HepG2 (cell line): ENCODE data around the gene SEC14L6. TPM values are rescaled to one million over a fixed set of nuclear protein-coding genes. Genes with fewer than 3 reads are reported as not detected.

Experiments
- ATF1 ChIP-seq: IDR thresholded peaks from 2 replicates; pipeline ENCODE4 v1.6.1; 2016; ENCODE audit warnings: mild to moderate bottlenecking, control low read depth
- BORCS8-MEF2B ChIP-seq: sonication (generic); formaldehyde crosslinking; IDR thresholded peaks from 2 replicates; pipeline ENCODE4 v1.8.0; 2022; ENCODE audit warnings: mild to moderate bottlenecking, missing genetic modification reagents
- FOXA1 ChIP-seq, 2 experiments: fragments of 450-650 bp in 1 of 2; sonication (generic) in 1 of 2; formaldehyde crosslinking in 1 of 2; IDR thresholded peaks; 2 replicates each; pipeline versions ENCODE4 v1.4.0 to v1.6.1; 2016 to 2020; ENCODE audit warnings: missing genetic modification reagents in 1 of 2
- GTF2F1 ChIP-seq: fragments of 150-350 bp; IDR thresholded peaks from 2 replicates; pipeline ENCODE4 v1.6.1; 2014; ENCODE audit warnings: low read length
- GTF3A ChIP-seq: sonication (generic); formaldehyde crosslinking; conservative IDR thresholded peaks from 2 replicates; pipeline ENCODE4 v1.4.0; 2020; ENCODE audit warnings: mild to moderate bottlenecking, missing genetic modification reagents
- IRF2 ChIP-seq: IDR thresholded peaks from 2 replicates; pipeline ENCODE4 v1.6.1; 2018; ENCODE audit warnings: missing genetic modification reagents, missing compliant biosample characterization
- MYNN ChIP-seq: sonication (generic); formaldehyde crosslinking; IDR thresholded peaks from 2 replicates; pipeline ENCODE4 v1.4.0; 2020; ENCODE audit warnings: mild to moderate bottlenecking, low read depth, missing genetic modification reagents
- PHF20 ChIP-seq: sonication (generic); formaldehyde crosslinking; IDR thresholded peaks from 2 replicates; pipeline ENCODE4 v1.5.0; 2020; ENCODE audit warnings: mild to moderate bottlenecking, missing genetic modification reagents
- RFX1 ChIP-seq: fragments of 450-650 bp; IDR thresholded peaks from 2 replicates; pipeline ENCODE4 v1.6.1; 2017
- TBL1XR1 ChIP-seq: fragments of 150-350 bp; IDR thresholded peaks from 2 replicates; pipeline ENCODE4 v1.6.1; 2014; ENCODE audit warnings: borderline replicate concordance, low read length; ENCODE audit not compliant: partially characterized antibody
- THAP11 ChIP-seq: IDR thresholded peaks from 2 replicates; pipeline ENCODE4 v1.6.1; 2016; ENCODE audit warnings: missing biosample characterization, missing genetic modification reagents
- ZNF317 ChIP-seq: sonication (generic); formaldehyde crosslinking; IDR thresholded peaks from 2 replicates; pipeline ENCODE4 v1.5.0; 2020; ENCODE audit warnings: mild to moderate bottlenecking, missing genetic modification reagents
- ZNF441 ChIP-seq: sonication (generic); formaldehyde crosslinking; IDR thresholded peaks from 2 replicates; pipeline ENCODE4 v1.7.0; 2021; ENCODE audit warnings: missing genetic modification reagents, borderline replicate concordance
- ZNF501 ChIP-seq: sonication (generic); formaldehyde crosslinking; IDR thresholded peaks from 2 replicates; pipeline ENCODE4 v1.5.1; 2020; ENCODE audit warnings: mild to moderate bottlenecking, moderate library complexity, missing genetic modification reagents
- ZNF615 ChIP-seq: sonication (generic); formaldehyde crosslinking; IDR thresholded peaks from 2 replicates; pipeline ENCODE4 v1.5.0; 2020; ENCODE audit warnings: mild to moderate bottlenecking, missing genetic modification reagents, borderline replicate concordance
- ZNF670 ChIP-seq: sonication (generic); formaldehyde crosslinking; IDR thresholded peaks from 2 replicates; pipeline ENCODE4 v1.8.0; 2022; ENCODE audit warnings: mild to moderate bottlenecking, missing genetic modification reagents, borderline replicate concordance
- polyA plus RNA-seq, 8 experiments: library from polyadenylated mRNA; depleted of rRNA in 3 of 8; stranded (reverse) in 7 of 8; unstranded in 1 of 8; fragments of >200 nt; fragmentation: Illumina TruSeq in 4 of 8; extraction: Trizol in 4 of 8; gene quantifications; 2 replicates each; pipeline versions ENCODE4 v1.2.1 to v1.2.3, GENCODE V29; 2011 to 2016; ENCODE audit warnings: low read depth in 4 of 8, missing spikeins in 1 of 8, mixed read lengths in 1 of 8; ENCODE audit not compliant: insufficient read depth in 1 of 8
- total RNA-seq, 5 experiments: library from RNA; depleted of rRNA; stranded (reverse); fragments of >200 nt; fragmentation: Illumina TruSeq; extraction: Trizol; gene quantifications; 2 replicates each; pipeline ENCODE4 v1.2.3, GENCODE V29; 2016; ENCODE audit warnings: low read depth in 1 of 5
- TF ChIP-seq, protein P1 (sequence below): sonication (generic); formaldehyde crosslinking; IDR thresholded peaks from 2 replicates; pipeline ENCODE4 v1.5.0; 2020; ENCODE audit warnings: mild to moderate bottlenecking, missing genetic modification reagents, borderline replicate concordance
- TF ChIP-seq, protein P2 (sequence below): sonication (generic); formaldehyde crosslinking; IDR thresholded peaks from 2 replicates; pipeline ENCODE4 v1.4.0; 2020; ENCODE audit warnings: mild to moderate bottlenecking, missing genetic modification reagents
- TF ChIP-seq, protein P3 (sequence below): sonication (generic); formaldehyde crosslinking; IDR thresholded peaks from 2 replicates; pipeline ENCODE4 v1.8.0; 2022; ENCODE audit warnings: missing genetic modification reagents, mild to moderate bottlenecking, borderline replicate concordance

Gene SEC14L6
- total and polyA plus RNA-seq, 2 of the 13 experiments (the other 11 are each of a cell fraction or from before 2014, with no cell fraction given), result 0.09 to 9.3 TPM

- TF ChIP-seq, protein P1, sequence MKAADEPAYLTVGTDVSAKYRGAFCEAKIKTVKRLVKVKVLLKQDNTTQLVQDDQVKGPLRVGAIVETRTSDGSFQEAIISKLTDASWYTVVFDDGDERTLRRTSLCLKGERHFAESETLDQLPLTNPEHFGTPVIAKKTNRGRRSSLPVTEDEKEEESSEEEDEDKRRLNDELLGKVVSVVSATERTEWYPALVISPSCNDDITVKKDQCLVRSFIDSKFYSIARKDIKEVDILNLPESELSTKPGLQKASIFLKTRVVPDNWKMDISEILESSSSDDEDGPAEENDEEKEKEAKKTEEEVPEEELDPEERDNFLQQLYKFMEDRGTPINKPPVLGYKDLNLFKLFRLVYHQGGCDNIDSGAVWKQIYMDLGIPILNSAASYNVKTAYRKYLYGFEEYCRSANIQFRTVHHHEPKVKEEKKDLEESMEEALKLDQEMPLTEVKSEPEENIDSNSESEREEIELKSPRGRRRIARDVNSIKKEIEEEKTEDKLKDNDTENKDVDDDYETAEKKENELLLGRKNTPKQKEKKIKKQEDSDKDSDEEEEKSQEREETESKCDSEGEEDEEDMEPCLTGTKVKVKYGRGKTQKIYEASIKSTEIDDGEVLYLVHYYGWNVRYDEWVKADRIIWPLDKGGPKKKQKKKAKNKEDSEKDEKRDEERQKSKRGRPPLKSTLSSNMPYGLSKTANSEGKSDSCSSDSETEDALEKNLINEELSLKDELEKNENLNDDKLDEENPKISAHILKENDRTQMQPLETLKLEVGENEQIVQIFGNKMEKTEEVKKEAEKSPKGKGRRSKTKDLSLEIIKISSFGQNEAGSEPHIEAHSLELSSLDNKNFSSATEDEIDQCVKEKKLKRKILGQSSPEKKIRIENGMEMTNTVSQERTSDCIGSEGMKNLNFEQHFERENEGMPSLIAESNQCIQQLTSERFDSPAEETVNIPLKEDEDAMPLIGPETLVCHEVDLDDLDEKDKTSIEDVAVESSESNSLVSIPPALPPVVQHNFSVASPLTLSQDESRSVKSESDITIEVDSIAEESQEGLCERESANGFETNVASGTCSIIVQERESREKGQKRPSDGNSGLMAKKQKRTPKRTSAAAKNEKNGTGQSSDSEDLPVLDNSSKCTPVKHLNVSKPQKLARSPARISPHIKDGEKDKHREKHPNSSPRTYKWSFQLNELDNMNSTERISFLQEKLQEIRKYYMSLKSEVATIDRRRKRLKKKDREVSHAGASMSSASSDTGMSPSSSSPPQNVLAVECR (CRISPR knock-in tag), result peak; percentile 94
- TF ChIP-seq MYNN (CRISPR knock-in tag), result peak; percentile 100
- TF ChIP-seq PHF20 (CRISPR knock-in tag), result peak; percentile 72
- no peak for TF ChIP-seq GTF2F1
- TF ChIP-seq ZNF615 (CRISPR knock-in tag), result no peak
- TF ChIP-seq, protein P2, sequence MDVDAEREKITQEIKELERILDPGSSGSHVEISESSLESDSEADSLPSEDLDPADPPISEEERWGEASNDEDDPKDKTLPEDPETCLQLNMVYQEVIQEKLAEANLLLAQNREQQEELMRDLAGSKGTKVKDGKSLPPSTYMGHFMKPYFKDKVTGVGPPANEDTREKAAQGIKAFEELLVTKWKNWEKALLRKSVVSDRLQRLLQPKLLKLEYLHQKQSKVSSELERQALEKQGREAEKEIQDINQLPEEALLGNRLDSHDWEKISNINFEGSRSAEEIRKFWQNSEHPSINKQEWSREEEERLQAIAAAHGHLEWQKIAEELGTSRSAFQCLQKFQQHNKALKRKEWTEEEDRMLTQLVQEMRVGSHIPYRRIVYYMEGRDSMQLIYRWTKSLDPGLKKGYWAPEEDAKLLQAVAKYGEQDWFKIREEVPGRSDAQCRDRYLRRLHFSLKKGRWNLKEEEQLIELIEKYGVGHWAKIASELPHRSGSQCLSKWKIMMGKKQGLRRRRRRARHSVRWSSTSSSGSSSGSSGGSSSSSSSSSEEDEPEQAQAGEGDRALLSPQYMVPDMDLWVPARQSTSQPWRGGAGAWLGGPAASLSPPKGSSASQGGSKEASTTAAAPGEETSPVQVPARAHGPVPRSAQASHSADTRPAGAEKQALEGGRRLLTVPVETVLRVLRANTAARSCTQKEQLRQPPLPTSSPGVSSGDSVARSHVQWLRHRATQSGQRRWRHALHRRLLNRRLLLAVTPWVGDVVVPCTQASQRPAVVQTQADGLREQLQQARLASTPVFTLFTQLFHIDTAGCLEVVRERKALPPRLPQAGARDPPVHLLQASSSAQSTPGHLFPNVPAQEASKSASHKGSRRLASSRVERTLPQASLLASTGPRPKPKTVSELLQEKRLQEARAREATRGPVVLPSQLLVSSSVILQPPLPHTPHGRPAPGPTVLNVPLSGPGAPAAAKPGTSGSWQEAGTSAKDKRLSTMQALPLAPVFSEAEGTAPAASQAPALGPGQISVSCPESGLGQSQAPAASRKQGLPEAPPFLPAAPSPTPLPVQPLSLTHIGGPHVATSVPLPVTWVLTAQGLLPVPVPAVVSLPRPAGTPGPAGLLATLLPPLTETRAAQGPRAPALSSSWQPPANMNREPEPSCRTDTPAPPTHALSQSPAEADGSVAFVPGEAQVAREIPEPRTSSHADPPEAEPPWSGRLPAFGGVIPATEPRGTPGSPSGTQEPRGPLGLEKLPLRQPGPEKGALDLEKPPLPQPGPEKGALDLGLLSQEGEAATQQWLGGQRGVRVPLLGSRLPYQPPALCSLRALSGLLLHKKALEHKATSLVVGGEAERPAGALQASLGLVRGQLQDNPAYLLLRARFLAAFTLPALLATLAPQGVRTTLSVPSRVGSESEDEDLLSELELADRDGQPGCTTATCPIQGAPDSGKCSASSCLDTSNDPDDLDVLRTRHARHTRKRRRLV (CRISPR knock-in tag), result peak; percentile 62; the same call in 1 of the 2 replicates
- TF ChIP-seq IRF2 (CRISPR knock-in tag), result peak; percentile 76; the same call in 1 of the 2 replicates
- TF ChIP-seq TBL1XR1, result peak; percentile 36
- 0 out of 2 replicates have a peak, but pooled peaks have one; percentile 59 for TF ChIP-seq BORCS8-MEF2B (CRISPR knock-in tag)
- no peak; the same call in 1 of the 2 replicates for TF ChIP-seq ZNF670 (CRISPR knock-in tag)
- no peak for TF ChIP-seq FOXA1 (IDR thresholded peaks at IDR 0.05)
- TF ChIP-seq FOXA1 (CRISPR knock-in tag; IDR thresholded peaks at IDR 0.05), result 0 out of 2 replicates have a peak, but pooled peaks have one; percentile 4
- TF ChIP-seq RFX1, result peak; percentile 99
- 0 out of 2 replicates have a peak, but pooled peaks have one; percentile 49 for TF ChIP-seq GTF3A
- 0 out of 2 replicates have a peak, but pooled peaks have one; percentile 20 for TF ChIP-seq ZNF317 (CRISPR knock-in tag)
- no peak for TF ChIP-seq ZNF501 (CRISPR knock-in tag)
- peak; percentile 98 for TF ChIP-seq ATF1 (CRISPR knock-in tag)
- TF ChIP-seq, protein P3, sequence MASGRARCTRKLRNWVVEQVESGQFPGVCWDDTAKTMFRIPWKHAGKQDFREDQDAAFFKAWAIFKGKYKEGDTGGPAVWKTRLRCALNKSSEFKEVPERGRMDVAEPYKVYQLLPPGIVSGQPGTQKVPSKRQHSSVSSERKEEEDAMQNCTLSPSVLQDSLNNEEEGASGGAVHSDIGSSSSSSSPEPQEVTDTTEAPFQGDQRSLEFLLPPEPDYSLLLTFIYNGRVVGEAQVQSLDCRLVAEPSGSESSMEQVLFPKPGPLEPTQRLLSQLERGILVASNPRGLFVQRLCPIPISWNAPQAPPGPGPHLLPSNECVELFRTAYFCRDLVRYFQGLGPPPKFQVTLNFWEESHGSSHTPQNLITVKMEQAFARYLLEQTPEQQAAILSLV (CRISPR knock-in tag), result peak; percentile 75; the same call in 1 of the 2 replicates
- TF ChIP-seq ZNF441 (CRISPR knock-in tag), result no peak; the same call in 1 of the 2 replicates
- peak; percentile 94 for TF ChIP-seq THAP11 (CRISPR knock-in tag)
These were observed 45.2 kb upstream of the SEC14L6 start, which contains the start of gene PES1 (continued) for GRCh38 chr22:30591588-30592359.
